ENCODE measurements around the gene CAPN2. TPM values are rescaled to one million over a fixed set of nuclear protein-coding genes. Genes with fewer than 3 reads are reported as not detected.

CAPN2 gene
- total and polyA plus RNA-seq, 2 donors from 2014 or later = 175 to 276 TPM

GRCh38 chr1:223741861-223742260 lies 29.5 kb downstream of the CAPN2 start:
- FAIRE-seq (no peak), DNase-seq (no peak)
- no peak for TF ChIP-seq CTCF (IDR thresholded peaks at IDR 0.05; ENCODE audit: borderline replicate concordance, extremely low read depth, insufficient read depth)
- Histone ChIP-seq H3K9ac (ENCODE audit: low read length in 3 of 3) (no peak overlapping the region), H3K36me3 (ENCODE audit: control insufficient read depth in 2 of 3, insufficient read depth in 3 of 3, low read length in 3 of 3) (peaks cover 0 to 24% (median 6%) of the 10 kb centered on the region in 3 donors), H3K9me3 (ENCODE audit: control insufficient read depth in 2 of 3, insufficient read depth in 1 of 3, low read length in 3 of 3) (no peaks in the 10 kb centered on the region), H3K4me1 (ENCODE audit: control insufficient read depth in 2 of 3, insufficient read depth in 2 of 3, low read depth in 1 of 3, low read length in 3 of 3) (peaks cover 0 to 17% (median 10%) of the 10 kb centered on the region in 3 donors), H3K27me3 (ENCODE audit: control insufficient read depth, insufficient read depth, low read length) (no peaks in the 10 kb centered on the region), H3K4me3 (ENCODE audit: low read length in 3 of 3) (no peak overlapping the region), H3K27ac (ENCODE audit: low read depth in 2 of 2, low read length in 2 of 2) (peak overlapping the region in 1 of 2 donors; percentile 48)
- intact Hi-C loops (cut with DNase I) = no loop called here

GRCh38 chr1:223742856-223743517 lies 30.6 kb downstream of the CAPN2 start:
- Histone ChIP-seq H3K9me3 (ENCODE audit: control insufficient read depth in 2 of 3, insufficient read depth in 1 of 3, low read length in 3 of 3) (no peaks in the 10 kb centered on the region), H3K36me3 (ENCODE audit: control insufficient read depth in 2 of 3, insufficient read depth in 3 of 3, low read length in 3 of 3) (peaks cover 0 to 27% (median 9%) of the 10 kb centered on the region in 3 donors), H3K27me3 (ENCODE audit: control insufficient read depth, insufficient read depth, low read length) (no peaks in the 10 kb centered on the region), H3K4me1 (ENCODE audit: control insufficient read depth in 2 of 3, insufficient read depth in 2 of 3, low read depth in 1 of 3, low read length in 3 of 3) (peaks cover 0 to 16% (median 12%) of the 10 kb centered on the region in 3 donors), H3K27ac (ENCODE audit: low read depth in 2 of 2, low read length in 2 of 2) (no peak overlapping the region), H3K4me3 (ENCODE audit: low read length in 3 of 3) (no peak overlapping the region), H3K9ac (ENCODE audit: low read length in 3 of 3) (peak overlapping the region in 1 of 3 donors; percentile 40)
- no peak for DNase-seq
- intact Hi-C loops (cut with DNase I) = no loop called here
- TF ChIP-seq CTCF (IDR thresholded peaks at IDR 0.05; ENCODE audit: borderline replicate concordance, extremely low read depth, insufficient read depth) = no peak
- no peak for FAIRE-seq

GRCh38 chr1:223745731-223746130 lies 33.4 kb downstream of the CAPN2 start:
- no peaks in the 10 kb centered on the region for H3K27me3 ChIP-seq (ENCODE audit: control insufficient read depth, insufficient read depth, low read length)
- intact Hi-C loops (cut with DNase I) = loop anchor here (5.0 kb wide), 1 partner anchor 33 kb away; the partner anchor contains the start of gene CAPN2
- H3K4me3 ChIP-seq (ENCODE audit: low read length in 3 of 3) = no peak overlapping the region
- peaks cover 0 to 23% (median 14%) of the 10 kb centered on the region in 3 donors for H3K4me1 ChIP-seq (ENCODE audit: control insufficient read depth in 2 of 3, insufficient read depth in 2 of 3, low read depth in 1 of 3, low read length in 3 of 3)
- peaks cover 4 to 41% (median 12%) of the 10 kb centered on the region in 3 donors for H3K36me3 ChIP-seq (ENCODE audit: control insufficient read depth in 2 of 3, insufficient read depth in 3 of 3, low read length in 3 of 3)
- TF ChIP-seq CTCF (IDR thresholded peaks at IDR 0.05; ENCODE audit: borderline replicate concordance, extremely low read depth, insufficient read depth) = no peak
- no peak overlapping the region for H3K27ac ChIP-seq (ENCODE audit: low read depth in 2 of 2, low read length in 2 of 2)
- DNase-seq (no peak), FAIRE-seq (no peak)
- H3K9ac ChIP-seq (ENCODE audit: low read length in 3 of 3) = no peak overlapping the region
- no peaks in the 10 kb centered on the region for H3K9me3 ChIP-seq (ENCODE audit: control insufficient read depth in 2 of 3, insufficient read depth in 1 of 3, low read length in 3 of 3)

Measured in kidney (tissue), 14 donors.